Loucy (cell line): ENCODE data around the gene FSTL5.

ENCODE experiments used
- CTCF ChIP-seq: fragments of 200-600 bp; sonication (generic); conservative IDR thresholded peaks from 2 replicates; pipeline ENCODE4 v1.5.1; 2014; ENCODE audit warnings: mild to moderate bottlenecking, antibody characterized with exemption, low read length
- EZH2phosphoT487 ChIP-seq: fragments of 200-600 bp; IDR thresholded peaks from 2 replicates; pipeline ENCODE4 v1.6.1; 2018; ENCODE audit warnings: antibody characterized with exemption, mild to moderate bottlenecking, moderate library complexity, borderline replicate concordance

GRCh38 chr4:161728929-161729328, 434.9 kb downstream of the FSTL5 start:
- TF ChIP-seq CTCF (no peak), EZH2phosphoT487 (no peak)
